NCI-H146 (cell line): ENCODE data around the gene ING2.

Experiments used
- DNase-seq: peaks from one replicate; lab custom pipeline; 2025; lab: John Stamatoyannopoulos, UW

Gene ING2

GRCh38 chr4:183499389-183499788 lies 5.5 kb upstream of the ING2 start:
- DNase-seq: peak; percentile 73

- DNase-seq: no peak
Measured at GRCh38 chr4:183499801-183500200, 5.1 kb upstream of the ING2 start.

GRCh38 chr4:183503497-183504063 lies 1.3 kb upstream of the ING2 start:
- peak; percentile 73 for DNase-seq

- DNase-seq: peak; percentile 99
Measured at GRCh38 chr4:183504064-183504929, 561 bp upstream of the ING2 start.

DNA sequence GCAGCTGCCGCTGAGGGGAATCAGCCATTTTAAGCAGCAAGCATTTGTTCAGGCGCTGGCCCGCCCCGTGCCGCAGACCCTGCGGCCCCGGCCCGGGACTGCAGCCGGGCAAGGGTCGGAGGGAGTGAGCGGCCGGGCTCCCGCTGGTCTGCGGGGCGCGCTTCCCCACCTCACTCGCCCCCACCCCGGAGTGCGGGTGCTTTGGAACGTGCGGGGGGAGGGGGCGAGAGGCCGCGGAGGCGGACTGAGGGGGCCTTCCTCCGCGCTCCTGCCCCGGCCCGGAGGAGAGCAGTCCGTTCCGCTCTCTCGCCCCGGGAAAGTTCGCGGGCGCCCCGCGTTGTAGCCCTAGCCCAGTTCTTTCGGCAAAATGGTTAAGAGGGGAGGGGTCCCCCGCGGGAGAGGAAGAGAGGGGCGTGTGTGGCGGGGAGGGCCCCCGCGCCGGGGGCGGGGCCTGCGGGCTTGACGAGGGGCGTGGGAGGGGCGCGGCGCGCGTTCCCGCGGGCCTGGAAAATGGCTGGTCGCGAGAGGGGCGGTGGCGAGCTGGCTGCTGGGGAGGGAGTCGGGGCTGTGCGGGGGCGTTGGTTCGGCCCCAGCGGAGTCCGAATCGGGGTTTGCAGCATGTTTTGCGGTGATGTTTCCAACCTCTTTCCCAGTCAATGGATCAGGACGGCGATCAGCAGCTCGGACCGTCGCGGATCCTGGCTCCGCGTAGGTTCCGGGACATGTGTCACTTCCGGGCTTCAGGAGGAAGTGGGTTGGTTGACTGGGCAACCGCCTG lies 942 bp downstream of the ING2 start:
- DNase-seq: peak; percentile 86

DNA sequence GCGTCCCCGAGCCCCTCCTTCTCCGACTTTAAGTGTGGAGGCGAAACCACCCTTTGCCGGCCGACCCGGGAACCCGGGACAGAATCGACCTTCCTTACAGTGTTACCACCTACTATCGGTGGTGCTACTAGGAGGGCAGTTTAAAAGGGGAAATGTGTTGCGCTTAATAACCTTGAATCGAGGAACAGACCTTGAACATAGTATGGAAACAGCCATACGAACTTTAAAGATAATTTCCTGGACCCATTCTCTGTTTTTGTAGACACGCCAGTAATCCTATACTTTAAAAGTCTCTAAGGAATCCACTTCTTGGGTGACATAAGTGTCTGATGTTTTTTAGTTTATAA lies 1.5 kb downstream of the ING2 start:
- no peak for DNase-seq

DNA sequence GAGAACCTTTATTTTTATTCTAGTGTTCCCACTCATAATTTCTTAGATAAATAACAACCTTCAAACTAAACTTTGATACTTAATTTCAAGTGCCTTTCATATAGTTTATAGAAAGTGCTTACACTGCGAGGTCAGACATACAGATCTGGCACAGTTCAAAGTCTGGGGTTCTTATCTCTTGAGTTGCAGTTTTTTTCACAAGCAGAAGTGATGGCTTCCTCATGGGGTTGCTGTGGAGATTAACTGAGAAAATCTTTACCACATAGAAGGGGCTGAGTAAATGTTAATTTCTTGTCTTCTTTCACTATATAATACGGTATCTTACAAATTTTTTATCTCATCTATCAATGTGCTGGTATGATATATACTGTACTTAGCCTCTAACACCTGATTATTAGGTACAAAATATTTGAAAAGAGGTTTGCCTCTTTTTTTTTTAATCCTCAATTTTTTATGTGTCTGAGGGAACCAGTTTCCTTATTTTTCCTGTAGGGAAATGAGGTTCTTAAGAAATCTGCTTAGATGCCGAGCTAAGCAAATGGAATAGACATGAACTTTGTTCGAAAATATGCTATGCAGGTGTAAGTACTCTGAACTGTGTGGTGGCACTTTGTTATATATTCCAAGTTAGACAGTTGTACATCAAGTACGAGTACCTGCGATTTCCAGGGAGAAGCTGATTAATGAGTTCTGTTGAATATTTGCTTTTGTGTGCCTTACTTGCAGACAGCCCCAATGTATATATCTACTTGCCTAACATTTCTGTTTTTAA lies 3.3 kb downstream of the ING2 start:
- DNase-seq: no peak

DNA sequence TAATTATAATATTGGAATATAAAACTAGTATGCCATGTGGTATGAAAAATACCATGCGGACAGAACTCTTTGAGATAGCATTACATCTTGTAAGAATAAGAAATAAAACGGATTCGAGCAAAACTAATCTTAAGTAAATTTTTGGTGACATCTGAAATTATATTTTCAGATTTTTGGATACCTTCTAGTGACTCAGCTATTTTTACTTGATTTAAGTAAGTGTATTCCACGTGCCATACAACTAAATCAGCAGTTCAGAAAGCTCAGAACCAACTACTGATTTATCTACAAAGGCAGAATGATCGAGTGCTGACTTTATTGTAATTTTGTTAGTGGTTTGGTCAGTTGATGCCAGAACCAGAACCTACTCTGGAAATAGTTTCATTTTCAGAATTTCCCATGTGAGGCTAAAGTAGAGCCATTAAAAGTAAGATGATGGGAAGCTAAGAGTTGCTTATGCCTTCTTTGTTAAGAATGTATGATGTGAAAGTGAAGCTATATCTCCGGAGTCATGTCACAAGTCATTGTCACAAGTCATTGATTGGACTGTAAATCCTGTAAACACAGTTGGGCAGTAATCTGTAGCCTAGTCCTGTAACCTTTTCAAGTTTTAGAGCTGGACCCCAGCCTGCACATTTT lies 4.0 kb downstream of the ING2 start:
- DNase-seq: no peak

GRCh38 chr4:183515411-183515810 lies 10.6 kb downstream of the ING2 start:
- DNase-seq: no peak

GRCh38 chr4:183517194-183517593 lies 12.3 kb downstream of the ING2 start:
- no peak for DNase-seq

- DNase-seq: no peak
Measured at GRCh38 chr4:183517781-183518180, 12.9 kb downstream of the ING2 start.

DNA sequence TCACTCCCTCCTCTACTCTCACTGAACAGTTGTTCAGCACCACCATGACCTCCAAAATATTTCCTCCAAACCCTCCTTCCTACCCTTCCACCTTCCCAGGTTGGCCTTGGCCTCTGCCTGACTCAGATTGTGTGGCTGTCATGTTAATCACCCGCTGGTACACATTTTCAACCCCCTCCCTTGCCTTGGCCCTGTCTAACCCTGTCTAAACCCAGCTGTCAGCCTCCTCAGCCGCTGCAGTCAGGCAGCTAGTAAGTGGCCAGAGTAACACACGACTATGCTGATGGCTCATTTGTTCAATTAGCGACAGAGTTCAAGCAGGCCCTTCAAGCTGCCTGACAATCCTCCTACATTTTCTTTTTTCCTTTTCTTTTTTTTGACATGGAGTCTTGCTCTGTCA lies 18.0 kb downstream of the ING2 start:
- no peak for DNase-seq

DNA sequence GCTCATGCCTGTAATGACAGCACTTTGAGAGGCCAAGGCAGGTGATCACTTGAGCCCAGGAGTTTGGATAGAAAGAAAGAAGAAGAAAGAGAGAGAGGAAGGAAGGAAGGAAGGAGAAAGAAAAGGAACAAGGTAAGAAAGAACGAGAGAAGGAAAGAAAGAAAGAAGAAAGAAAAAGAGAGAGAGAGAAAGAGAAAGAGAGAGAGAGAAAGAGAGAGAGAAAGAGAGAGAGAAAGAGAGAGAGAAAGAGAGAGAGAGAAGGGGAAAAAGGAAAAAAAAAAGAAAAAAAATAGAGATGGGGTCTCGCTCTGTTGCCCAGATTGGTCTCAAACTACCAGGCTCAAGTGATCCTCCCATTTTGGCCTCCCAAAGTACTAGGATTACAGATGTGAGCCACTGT lies 22.5 kb downstream of the ING2 start:
- no peak for DNase-seq

- no peak for DNase-seq
Measured at GRCh38 chr4:183532821-183533220, 28.0 kb downstream of the ING2 start.

GRCh38 chr4:183533698-183534097 lies 28.8 kb downstream of the ING2 start:
- no peak for DNase-seq

DNA sequence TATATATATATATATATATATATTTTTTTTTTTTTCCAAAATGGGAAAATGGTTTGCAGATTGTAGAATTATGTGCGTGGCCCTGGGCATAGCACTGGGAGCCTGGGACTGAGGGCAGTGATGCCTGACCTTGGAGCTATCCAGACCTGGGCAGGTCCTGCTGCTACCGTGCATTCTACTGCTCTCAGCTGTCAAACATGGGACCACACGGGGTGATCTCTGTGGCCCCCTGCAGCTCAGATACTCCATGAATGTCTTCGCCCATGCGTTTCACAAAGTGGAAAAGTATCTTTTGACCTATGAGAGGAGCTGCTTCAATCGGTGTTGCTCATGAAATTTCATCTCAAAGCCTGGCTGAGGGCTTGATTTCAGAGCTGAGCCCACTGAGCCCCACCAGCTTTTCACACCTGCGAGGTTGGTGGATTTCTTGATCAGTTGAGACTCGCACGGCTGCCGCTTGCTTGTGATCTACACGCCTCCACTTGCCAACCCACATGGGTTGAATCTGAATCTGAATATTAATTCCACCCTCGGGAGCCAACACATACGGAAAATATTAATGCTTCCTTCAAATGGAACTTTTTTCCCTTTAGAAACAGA lies 35.7 kb downstream of the ING2 start:
- no peak for DNase-seq

DNA sequence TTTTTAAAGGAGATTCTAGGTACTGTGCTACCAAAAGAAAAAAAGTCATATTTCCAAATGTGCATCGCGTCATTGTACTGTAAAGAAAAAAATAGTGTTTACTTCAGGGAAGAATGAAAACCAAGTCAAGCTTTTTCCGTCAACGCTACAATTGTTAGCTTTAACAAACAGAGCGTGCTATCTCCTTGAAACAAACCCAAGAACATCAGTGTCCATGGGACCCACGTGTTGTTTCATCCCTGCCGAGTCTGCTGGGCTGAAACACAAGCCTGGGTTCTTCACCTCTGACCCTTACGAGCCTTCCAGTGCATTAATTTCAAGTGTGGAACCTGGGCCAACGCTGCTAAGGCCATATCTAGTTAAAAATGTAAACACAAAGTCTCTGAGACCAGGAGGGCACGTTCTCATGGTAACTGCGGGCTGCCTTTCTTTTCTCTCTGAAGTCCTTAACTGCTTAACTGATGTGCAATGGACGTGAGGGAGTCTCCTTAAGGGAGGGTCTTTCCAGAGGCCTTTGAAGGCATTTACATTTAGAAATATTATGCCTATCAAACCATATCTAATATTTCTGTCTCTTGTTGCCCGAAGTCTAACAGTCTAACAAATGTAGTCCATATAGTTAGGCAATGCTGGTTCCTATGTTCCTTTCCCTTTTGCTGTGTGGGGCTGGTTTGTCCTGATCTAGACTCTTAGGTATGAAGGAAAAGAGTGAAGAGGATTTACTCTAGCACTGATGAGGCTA lies 36.3 kb downstream of the ING2 start:
- peak; percentile 15 for DNase-seq

- DNase-seq: no peak
Measured at GRCh38 chr4:183541752-183542040, 36.8 kb downstream of the ING2 start.

- DNase-seq: no peak
Measured at GRCh38 chr4:183543435-183543834, 38.6 kb downstream of the ING2 start.

- no peak for DNase-seq
Measured at GRCh38 chr4:183544109-183544508, 39.3 kb downstream of the ING2 start.

- no peak for DNase-seq
Measured at GRCh38 chr4:183546376-183546775, 41.5 kb downstream of the ING2 start.
